Peyer's patch (tissue), 4 donors: ENCODE data around the gene MIA.

Experiments
- CTCF ChIP-seq, 6 experiments: fragments of 450-650 bp in 4 of 6; fragments of 200-600 bp in 2 of 6; sonication (generic) in 1 of 6; IDR thresholded peaks; one replicate each; pipeline ENCODE4 v1.5.1; 2017 to 2019; ENCODE audit warnings: antibody characterized with exemption in 6 of 6, mild to moderate bottlenecking in 3 of 6, moderate library complexity in 1 of 6
- POLR2A ChIP-seq, 2 donors: fragments of 450-650 bp; IDR thresholded peaks; one replicate each; pipeline ENCODE4 v1.5.1; 2017; ENCODE audit warnings: antibody characterized with exemption in 2 of 2, mild to moderate bottlenecking in 2 of 2, moderate library complexity in 2 of 2

GRCh38 chr19:40799558-40800338 is 24.4 kb downstream of the MIA start:
- no peak for TF ChIP-seq CTCF (IDR thresholded peaks at IDR 0.05)
- no peak for TF ChIP-seq POLR2A (IDR thresholded peaks at IDR 0.05)
